GM19240 (cell line): ENCODE data around the gene PHEX.
A peak's percentile ranks its signal among the peaks of the same experiment; 100 is the strongest.

Experiments used
- DNase-seq: peaks from one replicate; pipeline ENCODE4 v3.0.0; 2011; ENCODE audit warnings: low spot score; ENCODE audit not compliant: insufficient read length

Gene PHEX

GRCh38 chrX:22147942-22148341 is 115.8 kb downstream of the PHEX start:
- DNase-seq = no peak

- DNase-seq = no peak
These were observed 116.4 kb downstream of the PHEX start for GRCh38 chrX:22148565-22148964.

- DNase-seq = no peak
These were observed 118.2 kb downstream of the PHEX start for GRCh38 chrX:22150371-22150770.

- DNase-seq = no peak
These were observed 123.0 kb downstream of the PHEX start for GRCh38 chrX:22155126-22155525.

GRCh38 chrX:22159071-22159470 is 126.9 kb downstream of the PHEX start:
- no peak for DNase-seq

GRCh38 chrX:22163326-22163725 is 131.2 kb downstream of the PHEX start:
- DNase-seq = no peak

- DNase-seq = no peak
These were observed 132.8 kb downstream of the PHEX start for GRCh38 chrX:22164770-22165388.

- DNase-seq = no peak
These were observed 133.8 kb downstream of the PHEX start for GRCh38 chrX:22165732-22166457.

- no peak for DNase-seq
These were observed 139.3 kb downstream of the PHEX start for GRCh38 chrX:22171287-22172060.

- no peak for DNase-seq
These were observed 141.8 kb downstream of the PHEX start for GRCh38 chrX:22173966-22174365.

GRCh38 chrX:22177950-22178515 is 145.9 kb downstream of the PHEX start:
- no peak for DNase-seq

GRCh38 chrX:22184096-22184495 is 152.0 kb downstream of the PHEX start:
- no peak for DNase-seq

- no peak for DNase-seq
These were observed 154.0 kb downstream of the PHEX start for GRCh38 chrX:22186165-22186564.

- peak; percentile 12 for DNase-seq
These were observed 160.4 kb downstream of the PHEX start for GRCh38 chrX:22192419-22193060.

- DNase-seq = no peak
These were observed 161.9 kb downstream of the PHEX start for GRCh38 chrX:22193851-22194659.

GRCh38 chrX:22194660-22194945 is 162.5 kb downstream of the PHEX start:
- DNase-seq = no peak

GRCh38 chrX:22196149-22196548 is 164.0 kb downstream of the PHEX start:
- no peak for DNase-seq

- DNase-seq = no peak
These were observed 170.1 kb downstream of the PHEX start for GRCh38 chrX:22202251-22202650.

GRCh38 chrX:22203186-22203585 is 171.1 kb downstream of the PHEX start:
- no peak for DNase-seq

- no peak for DNase-seq
These were observed 174.7 kb downstream of the PHEX start for GRCh38 chrX:22206781-22207180.

- DNase-seq = no peak
These were observed 188.8 kb downstream of the PHEX start for GRCh38 chrX:22220941-22221340.
